HG03060 (cell line): ENCODE measurements around the gene SH3D21.

Experiments
- ATAC-seq: cut with Tn5 transposase; IDR thresholded peaks from one replicate; pipeline ENCODE4 v1.9.1; 2021; ENCODE audit warnings: low read depth, moderate number of reproducible peaks; ENCODE audit not compliant: unreplicated experiment

The SH3D21 gene

DNA sequence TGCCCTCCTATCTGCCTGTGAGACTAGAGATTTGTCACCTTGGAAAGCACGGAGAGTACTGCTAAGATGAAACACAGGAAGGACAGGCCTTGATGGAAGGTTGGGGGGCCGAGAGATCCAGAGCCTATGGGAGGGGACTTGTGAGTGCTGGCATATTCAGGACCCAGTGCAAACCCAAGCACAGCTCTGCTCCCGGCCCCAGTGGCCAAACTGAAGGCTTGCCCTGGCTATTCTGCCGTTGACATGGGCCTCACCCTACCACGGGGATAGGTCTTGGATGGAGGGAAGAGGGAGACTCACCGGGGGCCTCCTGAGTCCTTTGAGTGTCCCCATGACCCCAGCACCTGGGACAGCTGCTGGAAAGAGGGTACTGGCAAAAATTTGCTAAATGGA is 21.9 kb downstream of the SH3D21 start:
- no peak for ATAC-seq

DNA sequence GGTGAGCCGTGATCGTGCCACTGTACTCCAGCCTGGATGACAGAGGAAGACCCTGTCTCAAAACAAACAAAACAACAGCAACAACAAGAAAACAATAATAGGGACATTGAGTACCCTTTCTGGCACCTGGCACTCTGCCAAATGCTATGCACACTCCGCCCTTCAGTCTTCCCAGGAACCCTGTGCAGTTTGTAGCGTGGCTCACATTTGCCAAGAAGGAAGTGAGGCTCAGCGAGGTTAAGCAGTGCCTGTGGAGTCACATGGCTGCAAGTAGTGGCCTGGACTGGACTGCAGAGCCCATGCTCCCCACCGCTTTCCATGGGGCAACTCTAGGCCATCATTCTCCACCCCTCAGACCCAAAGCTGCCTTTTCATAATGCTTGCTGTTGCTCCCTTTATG is 22.5 kb downstream of the SH3D21 start:
- ATAC-seq, result no peak

DNA sequence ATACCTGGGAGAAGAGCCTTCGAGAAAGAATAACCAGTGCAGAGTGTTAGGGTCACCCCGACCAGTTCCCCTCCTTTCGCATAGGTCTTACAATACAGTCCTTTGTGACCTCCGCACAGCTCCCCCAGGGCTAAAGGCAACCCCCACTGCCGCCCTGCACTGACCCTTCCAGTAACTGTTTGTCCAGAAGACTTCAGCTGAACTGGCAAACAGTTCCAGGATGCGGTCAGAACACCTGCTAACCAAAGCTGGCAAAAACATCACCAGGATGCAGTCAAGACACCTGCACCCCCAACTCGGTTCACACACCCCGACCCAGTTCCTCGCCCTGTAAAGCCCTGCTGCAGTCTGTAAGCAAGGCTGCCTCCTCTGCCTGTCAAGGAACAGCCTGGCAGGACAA is 23.6 kb downstream of the SH3D21 start:
- ATAC-seq, result no peak

DNA sequence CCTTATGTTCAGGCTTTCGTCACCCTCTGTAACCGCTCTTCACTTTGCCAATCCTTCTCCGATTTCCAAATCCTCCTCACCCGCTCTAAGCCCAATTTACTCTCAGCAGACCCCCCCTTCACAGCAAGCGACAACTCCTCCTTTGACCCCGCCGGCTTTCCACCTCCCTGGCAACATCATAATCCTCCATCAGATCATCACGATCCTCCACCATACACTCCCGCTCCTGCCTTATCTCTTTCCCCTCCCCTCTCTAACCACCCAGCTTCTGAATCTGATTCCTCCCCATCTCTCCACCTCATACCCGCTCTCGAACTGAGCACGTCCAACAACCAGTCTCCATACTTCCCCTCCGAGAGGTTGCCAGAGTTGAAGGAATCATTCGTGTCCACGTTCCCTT is 24.8 kb downstream of the SH3D21 start:
- no peak for ATAC-seq

DNA sequence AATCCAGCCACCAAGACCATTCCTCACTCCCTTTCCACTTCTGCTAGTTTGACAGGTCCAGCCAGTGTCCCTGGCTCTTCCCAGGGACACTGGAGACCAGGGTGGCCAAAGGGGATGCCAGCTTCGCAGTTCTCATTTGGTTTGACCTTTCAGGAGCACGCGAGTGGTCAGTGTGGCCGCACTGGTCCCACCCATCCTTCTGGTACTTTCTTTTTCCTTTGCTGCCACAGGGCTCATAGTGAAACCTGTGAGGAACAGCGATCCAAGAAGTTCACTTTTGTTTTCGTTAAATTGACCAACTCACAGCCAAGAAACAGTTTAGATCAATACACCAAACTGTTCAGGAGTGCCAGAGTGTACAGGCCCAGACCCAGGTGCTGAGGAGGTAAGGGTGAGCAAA is 31.7 kb downstream of the SH3D21 start:
- ATAC-seq, result no peak

DNA sequence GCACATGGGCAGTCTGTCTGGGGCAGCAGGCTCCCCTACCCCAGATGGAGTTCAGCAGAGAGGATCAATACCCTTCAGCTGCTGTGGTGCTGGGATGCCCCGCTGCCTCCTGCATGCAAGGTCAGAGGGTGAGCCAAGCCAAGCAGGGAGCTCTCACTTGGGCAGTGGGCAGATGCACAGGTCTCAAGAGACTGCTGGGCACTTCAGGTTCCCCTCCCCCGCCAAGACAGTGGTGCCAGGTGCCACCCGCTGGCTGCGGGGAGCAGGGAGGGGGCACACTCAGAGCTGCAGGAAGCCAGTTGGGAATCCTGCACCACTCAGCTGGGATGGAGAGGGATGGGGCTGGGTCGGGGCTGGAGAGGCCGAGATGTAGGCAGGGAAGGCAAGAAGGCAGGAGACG is 33.0 kb downstream of the SH3D21 start:
- no peak for ATAC-seq

DNA sequence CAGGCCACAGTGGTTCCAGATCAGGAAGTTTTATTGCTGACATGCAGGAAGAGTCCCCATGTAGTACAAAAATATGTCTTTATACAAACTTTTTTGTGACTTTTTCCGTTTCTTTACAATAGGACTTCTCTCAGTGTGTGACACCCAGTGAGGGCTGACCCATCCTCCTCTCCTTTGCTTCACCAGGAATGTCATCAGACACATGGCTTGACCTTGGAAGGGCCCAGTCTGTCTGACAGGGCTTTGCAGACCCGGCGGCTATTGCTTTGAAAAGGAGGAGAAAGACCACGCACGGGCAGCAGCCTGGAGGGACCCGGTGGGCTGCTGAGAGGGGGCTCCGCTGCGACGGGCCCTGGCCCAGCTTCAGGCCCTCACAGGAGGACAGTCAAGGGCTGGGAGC is 33.4 kb downstream of the SH3D21 start:
- no peak for ATAC-seq

DNA sequence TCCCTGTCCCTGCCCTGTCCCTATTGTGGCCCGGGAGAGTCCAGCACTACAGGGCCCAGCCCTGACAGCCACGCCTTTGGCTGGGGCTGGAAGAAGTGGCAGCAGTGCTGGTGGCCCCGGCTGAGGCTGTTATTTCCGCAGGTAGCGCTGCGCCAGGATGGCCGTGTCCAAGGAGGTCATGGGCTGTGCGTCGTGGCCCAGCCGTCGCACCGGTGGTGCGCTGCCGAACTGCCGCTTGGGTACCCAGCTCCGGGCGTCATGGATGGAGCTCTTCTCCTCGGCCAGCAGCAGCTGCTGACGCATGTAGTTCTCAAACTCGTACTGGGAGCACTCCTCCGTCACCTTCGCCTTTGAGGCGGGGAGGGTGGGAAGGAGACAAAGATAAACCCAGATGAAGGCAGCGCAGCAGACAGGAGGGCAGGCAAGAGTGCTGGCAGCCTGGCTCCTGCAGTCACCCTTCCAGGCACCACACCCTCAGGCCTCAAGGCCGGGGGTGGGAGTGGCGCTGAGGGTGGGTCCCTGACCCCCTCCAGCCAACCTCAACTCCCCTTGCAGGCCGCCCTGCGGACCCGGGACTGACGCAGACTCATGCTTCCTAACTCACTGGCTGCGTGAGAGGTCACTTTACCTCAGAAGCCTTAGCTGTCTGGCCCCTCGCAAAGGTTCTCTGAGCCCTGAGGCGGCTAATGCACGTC is 35.6 kb downstream of the SH3D21 start:
- no peak for ATAC-seq

DNA sequence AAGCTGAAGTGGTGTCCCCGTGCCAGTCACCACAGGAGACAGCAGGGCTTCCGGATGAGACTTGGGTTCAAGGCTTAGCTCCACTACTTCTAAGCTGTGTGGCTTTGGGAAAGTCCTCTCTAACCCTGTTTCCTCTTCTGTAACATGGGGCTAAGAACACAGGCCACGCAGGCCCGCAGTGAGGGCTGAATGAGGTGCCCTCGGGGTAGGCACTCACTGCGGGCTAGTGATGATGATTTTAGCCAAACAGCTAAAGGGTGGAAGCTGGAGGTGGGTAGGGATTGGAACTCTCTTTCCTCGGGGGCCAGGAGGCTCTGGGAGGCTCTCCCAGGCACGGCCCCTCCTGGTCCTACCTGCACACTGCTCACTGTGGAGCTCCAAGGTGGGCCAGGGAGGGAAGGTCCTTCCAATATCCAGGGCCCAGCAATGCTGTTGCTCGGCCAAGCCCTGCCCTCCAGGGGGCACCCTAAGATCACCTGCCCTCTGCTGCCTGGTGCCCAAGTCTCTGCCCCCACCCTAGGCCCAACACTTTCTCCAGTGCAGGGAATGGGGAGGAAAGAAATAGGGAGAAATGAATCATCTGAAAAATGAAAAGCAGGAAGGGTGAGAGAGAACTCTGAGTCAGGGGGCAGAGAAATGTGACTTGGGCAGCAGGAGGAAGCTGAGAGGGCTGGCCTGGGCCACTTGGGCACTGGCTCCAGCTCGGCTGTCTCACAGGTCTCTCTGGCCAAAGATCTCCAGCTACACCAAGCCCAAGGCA is 36.4 kb downstream of the SH3D21 start:
- no peak for ATAC-seq

DNA sequence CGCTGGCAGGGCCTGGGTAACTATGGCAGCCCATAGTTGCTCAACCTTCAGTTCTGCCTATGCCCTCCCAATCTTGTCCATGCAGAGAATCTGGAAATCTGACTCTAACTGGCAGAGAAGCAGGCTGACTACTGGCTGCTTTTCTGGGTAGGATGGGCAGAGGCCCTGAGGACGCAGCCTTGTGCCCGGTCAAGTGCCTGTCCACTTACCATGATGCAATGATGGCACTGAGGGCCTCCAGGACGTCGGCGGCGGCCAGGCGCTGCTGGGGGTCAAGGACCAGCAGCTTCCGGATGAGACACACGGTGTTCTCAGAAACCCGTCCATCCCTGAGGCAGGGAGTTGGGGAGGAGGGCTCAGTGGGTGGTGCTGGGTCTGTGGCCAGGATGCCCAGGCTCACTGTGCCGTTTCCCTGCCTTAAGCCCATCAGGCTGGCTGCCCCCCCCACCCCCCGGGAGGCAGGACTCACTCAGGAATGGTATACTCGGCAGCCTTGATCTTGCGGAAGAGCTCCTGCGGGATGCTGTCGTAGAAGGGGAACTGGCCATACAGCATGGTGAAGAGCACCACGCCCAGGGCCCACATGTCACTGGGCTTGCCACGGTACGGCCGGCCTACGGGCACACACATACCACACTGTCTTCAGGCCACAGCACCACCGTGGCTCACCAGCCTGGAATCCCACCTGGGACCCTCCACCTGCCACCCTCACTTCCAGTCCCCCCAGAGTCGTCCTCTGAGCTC is 37.7 kb downstream of the SH3D21 start:
- no peak for ATAC-seq

DNA sequence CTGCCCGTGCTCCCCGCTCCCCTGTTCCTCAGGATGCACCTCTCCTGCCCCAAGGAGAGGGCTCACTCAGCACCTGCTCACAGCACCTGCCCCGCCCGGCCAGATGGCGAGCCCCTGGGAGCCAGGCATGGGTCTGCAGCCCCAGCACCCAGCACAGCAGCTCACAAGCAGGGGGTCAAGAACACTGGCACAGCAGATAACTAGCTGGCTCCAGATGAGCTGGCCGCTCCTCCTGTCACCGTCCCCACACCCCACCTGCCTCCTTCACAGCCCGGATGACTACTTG is 38.2 kb downstream of the SH3D21 start:
- no peak for ATAC-seq

DNA sequence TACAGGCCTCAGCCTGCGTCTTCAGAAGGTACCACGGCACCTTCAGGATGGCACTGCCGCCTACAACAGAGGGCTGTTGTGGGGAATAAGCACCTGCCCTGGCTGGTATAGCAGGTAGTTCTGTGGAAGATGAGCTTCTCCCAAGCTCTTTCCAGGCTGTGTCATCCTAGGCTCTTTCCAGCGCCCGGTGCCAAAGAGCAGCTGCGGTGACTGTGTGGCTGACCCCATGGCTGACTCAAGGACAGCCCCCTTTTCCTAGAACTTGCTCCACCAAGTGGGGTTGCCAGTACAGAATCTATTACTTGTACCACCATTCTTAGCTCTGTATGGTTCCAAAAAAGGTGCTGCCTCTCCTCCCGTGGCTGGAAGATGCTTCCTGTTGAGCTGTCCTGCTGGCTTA is 39.2 kb downstream of the SH3D21 start:
- no peak for ATAC-seq

DNA sequence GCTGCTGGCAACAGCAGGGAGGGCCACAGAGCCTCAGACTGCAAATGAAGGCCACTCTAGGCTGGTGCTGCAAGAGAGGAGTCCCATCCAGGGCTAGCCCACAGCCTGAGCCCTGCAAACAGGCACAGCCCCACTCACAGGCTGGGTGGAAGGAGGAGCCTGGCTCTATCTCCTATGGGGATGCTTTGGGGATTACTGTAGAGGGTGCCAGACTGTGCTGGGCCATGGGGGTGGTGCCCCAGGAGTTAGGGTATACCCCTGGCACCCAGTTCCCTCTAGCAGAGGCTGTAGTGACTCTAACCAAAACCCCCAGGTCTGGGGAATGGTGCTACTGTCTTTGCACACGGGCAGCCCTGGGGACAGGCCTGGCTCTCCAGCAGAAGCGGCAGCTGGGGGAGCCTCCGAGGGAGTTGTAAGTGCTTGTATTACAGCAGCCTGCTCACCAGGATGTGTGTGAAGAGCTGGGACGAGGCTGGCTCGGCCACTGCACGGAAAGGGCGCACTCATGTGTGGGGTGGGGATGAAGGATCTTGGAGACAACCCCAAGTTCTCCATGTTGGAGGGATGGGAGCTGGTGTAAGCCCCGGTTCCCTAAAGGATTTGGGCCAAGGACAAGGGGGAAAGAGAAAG is 40.7 kb downstream of the SH3D21 start:
- no peak for ATAC-seq

DNA sequence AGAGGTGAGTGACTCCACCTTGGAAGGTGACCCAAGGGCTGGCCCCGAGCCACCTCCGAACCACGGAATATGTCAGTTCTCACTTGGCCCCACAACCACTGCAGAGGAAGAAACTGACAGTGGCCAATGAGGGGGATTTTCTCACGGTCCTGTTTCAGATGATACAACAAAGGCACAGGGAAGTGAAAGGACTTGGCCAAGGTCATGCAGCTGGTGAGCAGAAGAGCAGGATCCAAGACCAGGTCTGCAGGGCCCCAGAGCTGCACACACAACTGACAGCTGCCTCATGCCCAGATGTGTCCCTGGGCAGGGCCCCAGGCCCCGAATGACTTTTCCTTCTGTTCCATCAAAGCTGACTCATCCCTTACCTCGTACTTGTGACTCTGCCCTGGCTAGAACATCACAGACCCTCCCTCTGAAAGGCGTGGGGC is 43.1 kb downstream of the SH3D21 start:
- ATAC-seq, result peak; percentile 56

DNA sequence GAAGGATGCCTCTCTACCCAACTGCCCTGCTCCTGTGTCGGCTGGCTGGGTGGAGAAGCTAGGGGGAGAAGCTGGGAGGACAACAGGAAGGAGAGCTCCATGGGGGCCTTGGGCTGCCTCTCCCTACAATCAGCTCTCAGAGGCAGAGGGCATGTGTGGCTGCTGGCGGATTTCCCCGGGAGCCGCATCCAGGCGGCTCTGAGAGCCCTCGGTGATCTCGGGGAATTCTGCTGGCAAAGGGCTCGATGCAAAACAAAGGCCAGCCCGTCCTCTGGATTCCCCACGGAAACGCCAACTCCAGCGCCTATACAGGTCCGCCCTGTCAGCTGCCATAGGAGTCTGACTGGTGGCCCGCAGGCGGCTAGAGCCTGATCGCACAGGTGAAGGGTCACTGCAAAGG is 43.7 kb downstream of the SH3D21 start:
- ATAC-seq, result no peak

DNA sequence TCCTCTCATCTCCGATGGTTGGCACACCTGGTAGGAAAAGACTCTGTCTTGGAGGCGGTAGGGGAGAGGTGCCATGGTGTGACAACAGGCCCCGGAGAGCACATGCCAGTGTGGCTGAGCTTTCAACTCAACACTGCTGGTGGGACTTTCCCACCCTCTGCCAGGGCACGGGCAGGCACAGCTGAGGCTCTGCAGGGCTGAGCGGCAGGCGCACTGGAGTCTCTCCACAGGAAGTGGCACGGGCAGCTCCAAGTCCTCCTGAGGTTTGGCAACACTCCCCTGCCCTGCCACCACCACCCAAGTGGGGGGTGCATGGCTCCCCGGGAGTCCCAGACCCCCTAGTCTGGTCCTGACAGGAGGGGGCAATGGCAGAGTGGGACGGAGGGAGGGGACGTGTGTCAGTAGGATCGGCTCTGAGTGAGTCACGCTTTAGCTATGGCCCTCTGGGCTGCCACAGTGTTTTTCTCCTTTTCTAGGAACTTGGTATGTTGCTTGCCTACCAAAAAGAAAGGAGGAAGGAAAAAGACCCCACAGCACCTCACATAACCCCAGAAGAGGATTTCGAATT is 44.6 kb downstream of the SH3D21 start:
- no peak for ATAC-seq

DNA sequence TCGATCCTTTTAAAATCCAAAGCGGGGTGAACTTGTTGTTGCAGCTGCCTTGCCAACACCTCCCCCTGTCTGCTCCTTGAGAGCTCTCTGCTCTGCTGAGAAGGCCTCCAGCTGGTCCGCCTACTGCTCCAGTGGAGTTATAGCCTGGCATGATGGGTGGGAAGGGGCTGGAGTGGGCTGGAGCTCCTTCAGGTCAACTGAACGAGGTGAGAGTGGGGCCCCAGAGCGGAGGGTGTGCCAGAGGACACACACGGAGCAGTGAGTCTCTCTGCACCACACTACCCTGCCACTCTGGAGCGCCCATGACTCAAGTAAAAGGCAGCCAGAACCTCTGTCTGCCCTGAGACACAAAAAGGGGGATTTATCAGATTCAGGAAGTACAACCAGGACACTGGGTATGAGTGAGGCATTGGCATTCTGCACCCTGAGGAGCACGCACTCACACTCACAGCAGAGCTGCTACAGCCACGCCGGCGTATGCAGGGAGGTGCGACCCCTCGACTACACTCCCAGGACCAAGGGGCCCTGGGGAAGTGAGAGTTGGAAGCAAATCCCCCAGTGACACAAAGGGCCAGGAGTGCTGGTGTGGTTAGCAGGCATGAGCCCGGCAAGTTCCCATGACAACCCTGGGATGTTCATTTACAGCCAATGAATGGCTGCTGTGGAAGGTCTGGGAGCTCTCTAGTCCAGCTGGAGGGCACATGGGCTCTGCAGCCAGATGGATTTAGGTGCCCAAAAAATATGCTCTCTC is 45.2 kb downstream of the SH3D21 start:
- no peak for ATAC-seq

DNA sequence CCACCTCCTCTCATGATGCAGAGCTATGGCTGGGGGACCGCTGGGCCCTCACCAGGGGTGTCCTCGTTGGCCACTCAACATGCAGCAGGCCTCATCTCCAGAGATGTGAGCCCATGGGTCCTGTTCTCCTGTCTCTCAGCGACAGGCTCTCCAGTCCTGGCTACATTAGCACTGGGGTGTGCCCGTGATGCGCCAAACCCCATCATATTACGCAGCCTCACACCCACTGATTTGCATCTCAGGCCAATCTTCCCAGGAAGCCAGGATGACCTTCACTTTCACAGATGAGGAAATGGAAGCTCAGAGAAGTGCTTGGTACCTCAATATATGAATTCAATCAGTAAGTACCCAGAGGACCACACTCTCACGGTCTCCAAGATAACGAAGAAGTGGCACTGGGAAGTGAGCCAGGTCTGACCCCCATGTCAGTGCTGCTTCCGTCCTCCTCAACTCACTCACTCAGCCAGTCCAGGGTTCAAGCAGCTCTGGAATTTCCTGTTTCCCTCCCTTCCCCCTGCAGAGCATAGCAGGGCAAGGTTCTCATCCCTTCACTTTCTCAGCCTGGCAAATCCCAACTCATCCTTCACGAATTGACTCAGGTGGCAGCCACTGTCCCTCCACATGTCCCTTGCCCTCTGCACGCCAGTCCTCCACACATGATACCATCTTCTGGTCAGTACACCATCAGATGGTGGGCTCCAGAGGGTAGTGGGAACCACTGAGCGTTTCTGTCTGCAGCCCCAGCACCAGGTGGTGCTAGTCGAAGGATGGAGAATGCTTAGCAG is 46.1 kb downstream of the SH3D21 start:
- no peak for ATAC-seq
